SK-N-SH (cell line): ENCODE measurements around the gene NFKB1. TPM values are rescaled to one million over a fixed set of nuclear protein-coding genes. Genes with fewer than 3 reads are reported as not detected.

ENCODE experiments used
- CTCF ChIA-PET: fragments of 300-600, 350-600 bp; formaldehyde crosslinking; extraction: SDS; loops from one replicate; lab custom pipeline; 2021; lab: Yijun Ruan, JAX
- POLR2A ChIA-PET: fragments of 350-600 bp; sonication (Branson Sonifier 250); formaldehyde crosslinking; extraction: SDS; loops from one replicate; lab custom pipeline; 2020; ENCODE audit warnings: antibody characterized with exemption, inconsistent platforms; lab: Yijun Ruan, JAX
- DNase-seq: peaks from one replicate; pipeline ENCODE4 v3.0.0; 2012
- H2AFZ ChIP-seq: fragments of 200-600 bp; sonication (generic); 2 replicates; pipeline ENCODE4 v1.8.1; 2016; ENCODE audit warnings: antibody characterized with exemption, mild to moderate bottlenecking, low read depth
- H3F3A ChIP-seq: fragments of 200-600 bp; sonication (generic); replicated peaks from 2 replicates; pipeline ENCODE3; 2016; ENCODE audit warnings: antibody characterized with exemption, mild to moderate bottlenecking; ENCODE audit not compliant: insufficient read depth
- H3K27ac ChIP-seq, 2 experiments: fragments of 200-500 bp in 1 of 2; fragments of 200-600 bp in 1 of 2; sonication (Bioruptor generic) in 1 of 2; sonication (generic), shearing (Covaris generic) in 1 of 2; 2 replicates each; pipeline versions ENCODE4 v1.5.1 to v1.6.1; 2014 to 2016; ENCODE audit warnings: low read depth in 2 of 2, inconsistent platforms in 1 of 2, low read length in 1 of 2, mild to moderate bottlenecking in 1 of 2, mixed read lengths in 1 of 2
- H3K27me3 ChIP-seq: fragments of 200-600 bp; sonication (generic), shearing (Covaris generic); 2 replicates; pipeline ENCODE4 v1.6.1; 2016; ENCODE audit warnings: mixed run types; ENCODE audit not compliant: insufficient read depth
- H3K36me3 ChIP-seq, 2 experiments: fragments of 200-500 bp in 1 of 2; fragments of 200-600 bp in 1 of 2; sonication (Bioruptor generic) in 1 of 2; sonication (generic) in 1 of 2; replicated peaks in 1 of 2; 2 replicates each; pipeline versions ENCODE3 to v1.5.1; 2014 to 2016; ENCODE audit warnings: low read length in 1 of 2, mild to moderate bottlenecking in 1 of 2; ENCODE audit not compliant: insufficient read depth in 2 of 2, control insufficient read depth in 1 of 2
- H3K4me1 ChIP-seq, 2 experiments: fragments of 200-500 bp in 1 of 2; fragments of 200-600 bp in 1 of 2; sonication (Bioruptor generic) in 1 of 2; sonication (generic), shearing (Covaris generic) in 1 of 2; 2 replicates each; pipeline versions ENCODE4 v1.5.1 to v1.6.1; 2014 to 2016; ENCODE audit warnings: low read depth in 1 of 2, low read length in 1 of 2, mixed run types in 1 of 2; ENCODE audit not compliant: insufficient read depth in 2 of 2, control insufficient read depth in 1 of 2
- H3K4me2 ChIP-seq: fragments of 200-600 bp; sonication (generic), shearing (Covaris generic); 2 replicates; pipeline ENCODE4 v1.6.1; 2017; ENCODE audit warnings: mixed run types
- H3K4me3 ChIP-seq, 2 experiments: fragments of 200-500 bp in 1 of 2; fragments of 200-600 bp in 1 of 2; sonication (Bioruptor generic) in 1 of 2; sonication (generic), shearing (Covaris generic) in 1 of 2; 2 replicates each; pipeline versions ENCODE4 v1.5.1 to v1.8.1; 2014 to 2016; ENCODE audit warnings: low read depth in 2 of 2, inconsistent platforms in 1 of 2, low read length in 1 of 2, mild to moderate bottlenecking in 1 of 2, mixed read lengths in 1 of 2, moderate library complexity in 1 of 2
- H3K79me2 ChIP-seq: fragments of 200-600 bp; sonication (generic); 2 replicates; pipeline ENCODE4 v1.8.1; 2017; ENCODE audit warnings: mild to moderate bottlenecking; ENCODE audit not compliant: insufficient read depth
- H3K9ac ChIP-seq: fragments of 200-600 bp; sonication (generic); 2 replicates; pipeline ENCODE4 v1.6.1; 2017; ENCODE audit warnings: mixed run types
- H3K9me2 ChIP-seq: fragments of 200-600 bp; sonication (generic); 2 replicates; pipeline ENCODE4 v1.6.1; 2017; ENCODE audit warnings: mixed run types
- H3K9me3 ChIP-seq: fragments of 200-600 bp; sonication (generic); 2 replicates; pipeline ENCODE4 v1.6.1; 2017; ENCODE audit warnings: mixed run types, mild to moderate bottlenecking, moderate library complexity
- H4K20me1 ChIP-seq: fragments of 200-600 bp; sonication (generic); 2 replicates; pipeline ENCODE4 v1.6.1; 2017; ENCODE audit warnings: mild to moderate bottlenecking, mixed run types; ENCODE audit not compliant: insufficient read depth
- CHD2 ChIP-seq: fragments of 150-350 bp; IDR thresholded peaks from 2 replicates; pipeline ENCODE4 v1.6.1; 2018; ENCODE audit warnings: low read length; ENCODE audit not compliant: partially characterized antibody
- CTCF ChIP-seq: fragments of 200-600 bp; sonication (generic); IDR thresholded peaks from 2 replicates; pipeline ENCODE4 v1.6.1; 2017; ENCODE audit warnings: antibody characterized with exemption, mild to moderate bottlenecking, moderate library complexity
- ELF1 ChIP-seq: IDR thresholded peaks from 2 replicates; pipeline ENCODE4 v1.4.0; 2012
- FOSL2 ChIP-seq: IDR thresholded peaks from 2 replicates; pipeline ENCODE4 v1.4.0; 2012; ENCODE audit warnings: low read depth, mild to moderate bottlenecking, moderate library complexity, borderline replicate concordance
- FOXJ3 ChIP-seq: sonication (generic); formaldehyde crosslinking; IDR thresholded peaks from 2 replicates; pipeline ENCODE4 v1.5.1; 2020; ENCODE audit warnings: mild to moderate bottlenecking, missing genetic modification reagents
- GABPA ChIP-seq: IDR thresholded peaks from 2 replicates; pipeline ENCODE4 v1.4.0; 2012; ENCODE audit warnings: low read depth, mild to moderate bottlenecking
- GATA2 ChIP-seq: sonication (generic); formaldehyde crosslinking; IDR thresholded peaks from 2 replicates; pipeline ENCODE4 v1.5.0; 2020; ENCODE audit warnings: mild to moderate bottlenecking, missing genetic modification reagents
- IRF3 ChIP-seq: fragments of 150-350 bp; IDR thresholded peaks from 2 replicates; pipeline ENCODE4 v1.6.1; 2016; ENCODE audit warnings: mild to moderate bottlenecking, low read depth, low read length
- MAX ChIP-seq: IDR thresholded peaks from 2 replicates; pipeline ENCODE4 v1.4.0; 2012; ENCODE audit warnings: low read depth
- MXI1 ChIP-seq: IDR thresholded peaks from 2 replicates; pipeline ENCODE4 v1.6.1; 2012; ENCODE audit warnings: mild to moderate bottlenecking, low read depth, low read length, improper control_type of control experiment
- NFIC ChIP-seq: IDR thresholded peaks from 2 replicates; pipeline ENCODE4 v1.4.0; 2012; ENCODE audit warnings: borderline replicate concordance
- PBX3 ChIP-seq: IDR thresholded peaks from 2 replicates; pipeline ENCODE4; 2012
- POLR2AphosphoS5 ChIP-seq: IDR thresholded peaks from 2 replicates; pipeline ENCODE4 v1.6.1; 2012; ENCODE audit warnings: low read depth, low read length
- SIN3A ChIP-seq: IDR thresholded peaks from 2 replicates; pipeline ENCODE4 v1.6.1; 2012; ENCODE audit warnings: low read depth, mild to moderate bottlenecking, low read length, moderate library complexity, borderline replicate concordance
- TAF1 ChIP-seq: IDR thresholded peaks from 2 replicates; pipeline ENCODE4 v1.6.1; 2012; ENCODE audit warnings: low read depth, mild to moderate bottlenecking, low read length, moderate library complexity, borderline replicate concordance
- USF2 ChIP-seq: fragments of 150-350 bp; IDR thresholded peaks from 2 replicates; pipeline ENCODE4 v1.6.1; 2017; ENCODE audit warnings: antibody characterized with exemption, low read length, low read depth, borderline replicate concordance
- YY1 ChIP-seq: IDR thresholded peaks from 2 replicates; pipeline ENCODE4 v1.4.0; 2012; ENCODE audit warnings: low read depth, mild to moderate bottlenecking
- WGBS: methylation state at CpG from one replicate; pipeline ENCODE4 v1.1.6; 2017; ENCODE audit warnings: low lambda C conversion rate; 5-methylcytosine and 5-hydroxymethylcytosine counted together
- polyA plus RNA-seq, 3 experiments: library from polyadenylated mRNA; depleted of rRNA; stranded (reverse); fragments of >200 nt; gene quantifications; 2 replicates each; pipeline ENCODE4 v1.2.3, GENCODE V29; 2012

Gene NFKB1
- 12.2 and 14.1 TPM in 2 replicates for polyA plus RNA-seq (2012; rRNA removed)
- 13.4 and 15.2 TPM in 2 replicates for polyA plus RNA-seq (2012; cell fraction: cytosol; rRNA removed)
- 16.3 and 23.9 TPM in 2 replicates for polyA plus RNA-seq (2012; cell fraction: nucleus; rRNA removed)

GRCh38 chr4:102500696-102501446 is at the start of gene NFKB1:
Gene NFKB1, plus strand, starts transcription at chr4:102501359. Its CDS starts 24,160 bp downstream, at chr4:102525519.
- H4K20me1 ChIP-seq, result no peaks in the 10 kb centered on the region; the same call in 1 of the 2 replicates
- peak within 1 kb of the TSS; percentile 90 for H2AFZ ChIP-seq
- peak within 1 kb of the TSS; percentile 86 for H3K4me2 ChIP-seq
- peak within 1 kb of the TSS; percentile 84 to 89 for H3K4me3 ChIP-seq
- 5% methylated on average over 8 of the region's 63 CpGs for WGBS
- H3K79me2 ChIP-seq, result peaks cover 42% of the 10 kb centered on the region
- H3K9me2 ChIP-seq, result no peaks in the 10 kb centered on the region
- no peaks in the 10 kb centered on the region for H3K36me3 ChIP-seq
- no peak for TF ChIP-seq GATA2 (CRISPR knock-in tag)
- TF ChIP-seq SIN3A, result no peak; the same call in 1 of the 2 replicates
- TF ChIP-seq POLR2AphosphoS5, result peak; percentile 21; the same call in 1 of the 2 replicates
- no peak for TF ChIP-seq CTCF
- no peak for TF ChIP-seq TAF1
- TF ChIP-seq CHD2, result no peak
- peak; percentile 45; the same call in 1 of the 2 replicates for TF ChIP-seq MAX
- no peak for TF ChIP-seq FOSL2
- no peak for TF ChIP-seq USF2
- no peak for TF ChIP-seq NFIC
- no peak for TF ChIP-seq IRF3
- peak; percentile 19; the same call in 1 of the 2 replicates for TF ChIP-seq GABPA
- no peak for TF ChIP-seq FOXJ3 (CRISPR knock-in tag)
- 0 out of 2 replicates have a peak, but pooled peaks have one; percentile 35 for TF ChIP-seq ELF1
- no peak for TF ChIP-seq YY1
- peak; percentile 66 for TF ChIP-seq MXI1
- no peak for TF ChIP-seq PBX3
- H3K9ac ChIP-seq, result peak within 1 kb of the TSS; percentile 91
- no peaks in the 10 kb centered on the region for H3K9me3 ChIP-seq
- peak within 1 kb of the TSS; percentile 88 to 91 for H3K27ac ChIP-seq
- H3K27me3 ChIP-seq, result no peaks in the 10 kb centered on the region
- H3F3A ChIP-seq, result peaks cover 7% of the 10 kb centered on the region
- CTCF ChIA-PET, result interaction anchor here (0.9 to 2.3 kb wide), 10 partner anchors 17 to 593 kb away, joined by 3 to 7 read pairs (median 3); partner anchors contain the start of gene MANBA
- H3K4me1 ChIP-seq, result peaks cover 0 to 8% of the 10 kb centered on the region in 2 experiments; a peak in 2 of 4 replicates
- DNase-seq, result peak; percentile 73
- POLR2A ChIA-PET, result interaction anchor here (0.7 kb wide), 1 partner anchor 327 kb away, joined by 5 read pairs; the partner anchor contains the start of gene UBE2D3
